BE2C (cell line): ENCODE data around the gene FHOD3.

ENCODE experiments used
- DNase-seq: peaks from one replicate; pipeline ENCODE4 v3.0.0-alpha.2; 2020
- H3K27me3 ChIP-seq: fragments of 250-450 bp; sonication (Bioruptor Pico); 2 replicates; pipeline ENCODE4 v1.5.1; 2020; ENCODE audit warnings: mild to moderate bottlenecking
- H3K36me3 ChIP-seq: fragments of 250-450 bp; sonication (Bioruptor Pico); 2 replicates; pipeline ENCODE4 v1.5.1; 2020; ENCODE audit warnings: mild to moderate bottlenecking
- H3K4me1 ChIP-seq: fragments of 250-450 bp; sonication (Bioruptor Pico); 2 replicates; pipeline ENCODE4 v1.5.1; 2020
- H3K4me3 ChIP-seq: 2 replicates; pipeline ENCODE4 v1.5.1; 2011; ENCODE audit warnings: low read depth, low read length
- H3K9me3 ChIP-seq: fragments of 250-450 bp; sonication (Bioruptor Pico); 2 replicates; pipeline ENCODE4 v1.5.1; 2020
- CTCF ChIP-seq: IDR thresholded peaks from 2 replicates; pipeline ENCODE4 v1.5.1; 2012; ENCODE audit warnings: mild to moderate bottlenecking, low read depth, low read length

The FHOD3 gene

DNA sequence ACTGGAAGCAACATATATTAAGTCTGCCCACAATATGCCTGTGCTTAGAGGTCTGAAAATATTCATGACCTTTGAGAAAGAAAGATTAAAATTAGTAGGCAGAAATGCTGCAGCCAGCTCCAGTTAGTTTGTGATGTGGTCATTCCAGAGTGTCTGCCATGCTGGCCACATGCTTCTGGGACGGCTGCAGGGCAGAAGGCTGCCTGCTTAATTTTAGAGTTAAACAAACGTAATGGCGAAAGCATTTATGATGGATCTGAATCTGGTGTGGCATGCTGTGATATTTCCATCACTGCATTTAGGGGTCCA is 95.4 kb downstream of the FHOD3 start:
- peak; percentile 9 for DNase-seq
- no peaks in the 10 kb centered on the region for H3K4me1 ChIP-seq
- no peak overlapping the region for H3K4me3 ChIP-seq
- H3K27me3 ChIP-seq, result no peaks in the 10 kb centered on the region
- no peaks in the 10 kb centered on the region for H3K36me3 ChIP-seq
- TF ChIP-seq CTCF, result no peak
- H3K9me3 ChIP-seq, result no peaks in the 10 kb centered on the region

- no peak for TF ChIP-seq CTCF
- H3K4me3 ChIP-seq, result no peak overlapping the region
- H3K36me3 ChIP-seq, result no peaks in the 10 kb centered on the region
- H3K27me3 ChIP-seq, result no peaks in the 10 kb centered on the region
- H3K4me1 ChIP-seq, result no peaks in the 10 kb centered on the region
- DNase-seq, result no peak
- H3K9me3 ChIP-seq, result no peaks in the 10 kb centered on the region
Observed at GRCh38 chr18:36394486-36394885, 97.0 kb downstream of the FHOD3 start.

DNA sequence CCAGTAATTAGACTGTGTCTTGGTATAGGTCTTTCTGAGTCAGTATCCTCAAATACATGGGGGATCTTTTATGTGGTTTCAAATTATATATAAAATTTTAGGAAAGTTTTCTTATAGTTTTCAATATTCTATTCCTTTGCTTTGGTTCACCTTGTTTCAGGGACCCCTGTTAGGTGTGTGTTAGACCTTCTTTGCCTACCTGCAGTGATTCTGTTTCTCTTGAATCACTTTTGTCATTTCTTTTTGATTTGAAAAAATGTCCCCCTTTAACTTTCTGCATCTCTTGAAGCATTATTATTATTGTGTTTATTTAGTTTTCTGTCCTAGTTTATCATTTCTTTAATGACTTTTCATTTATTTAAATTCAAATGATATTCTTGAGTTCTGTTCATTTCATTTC is 98.7 kb downstream of the FHOD3 start:
- no peak overlapping the region for H3K4me3 ChIP-seq
- H3K4me1 ChIP-seq, result no peaks in the 10 kb centered on the region
- TF ChIP-seq CTCF, result no peak
- no peak for DNase-seq
- no peaks in the 10 kb centered on the region for H3K9me3 ChIP-seq
- no peaks in the 10 kb centered on the region for H3K27me3 ChIP-seq
- H3K36me3 ChIP-seq, result no peaks in the 10 kb centered on the region

GRCh38 chr18:36397033-36397432 is 99.5 kb downstream of the FHOD3 start:
- no peak for TF ChIP-seq CTCF
- no peaks in the 10 kb centered on the region for H3K27me3 ChIP-seq
- no peaks in the 10 kb centered on the region for H3K36me3 ChIP-seq
- H3K9me3 ChIP-seq, result no peaks in the 10 kb centered on the region
- no peak for DNase-seq
- H3K4me3 ChIP-seq, result no peak overlapping the region
- H3K4me1 ChIP-seq, result no peaks in the 10 kb centered on the region

GRCh38 chr18:36398419-36398818 is 100.9 kb downstream of the FHOD3 start:
- DNase-seq, result no peak
- H3K9me3 ChIP-seq, result no peaks in the 10 kb centered on the region
- no peak for TF ChIP-seq CTCF
- H3K4me3 ChIP-seq, result no peak overlapping the region
- no peaks in the 10 kb centered on the region for H3K36me3 ChIP-seq
- no peaks in the 10 kb centered on the region for H3K4me1 ChIP-seq
- no peaks in the 10 kb centered on the region for H3K27me3 ChIP-seq

- H3K4me3 ChIP-seq, result no peak overlapping the region
- no peak for TF ChIP-seq CTCF
- no peak for DNase-seq
- H3K9me3 ChIP-seq, result no peaks in the 10 kb centered on the region
- H3K36me3 ChIP-seq, result no peaks in the 10 kb centered on the region
- H3K27me3 ChIP-seq, result no peaks in the 10 kb centered on the region
- H3K4me1 ChIP-seq, result no peaks in the 10 kb centered on the region
Observed at GRCh38 chr18:36399055-36399454, 101.5 kb downstream of the FHOD3 start.
